Fibroblast of mammary gland (primary cell): Measurements from ENCODE around the gene UNC45A.
A peak's percentile ranks its signal among the peaks of the same experiment; 100 is the strongest.

ENCODE experiments used
- DNase-seq: peaks from one replicate; pipeline ENCODE4 v3.0.0-alpha.2; 2010; ENCODE audit warnings: low read depth
- H3K4me3 ChIP-seq: 2 replicates; pipeline ENCODE4 v1.5.1; 2011; ENCODE audit warnings: low read depth, mild to moderate bottlenecking, low read length, moderate library complexity; ENCODE audit not compliant: control insufficient read depth
- CTCF ChIP-seq: conservative IDR thresholded peaks from 2 replicates; pipeline ENCODE4 v1.5.1; 2011; ENCODE audit warnings: low read depth, low read length, inconsistent platforms; ENCODE audit not compliant: control insufficient read depth, insufficient read depth

Gene UNC45A

GRCh38 chr15:90954712-90955623 is 19.9 kb downstream of the UNC45A start, which contains the start of gene RCCD1:
TSS of gene RCCD1 (plus strand) at chr15:90954884. CDS start at chr15:90956735, 1,851 bp downstream.
- no peak for TF ChIP-seq CTCF
- DNase-seq = peak; percentile 95
- peak within 1 kb of the TSS; percentile 73 for H3K4me3 ChIP-seq

- no peak for DNase-seq
- H3K4me3 ChIP-seq = peak overlapping the region; percentile 73
- no peak for TF ChIP-seq CTCF
Measured at GRCh38 chr15:90955624-90956273, 20.7 kb downstream of the UNC45A start.

- peak overlapping the region; percentile 73 for H3K4me3 ChIP-seq
- TF ChIP-seq CTCF = peak; percentile 47
- DNase-seq = peak; percentile 59
Measured at GRCh38 chr15:90956274-90957030, 21.4 kb downstream of the UNC45A start.

- DNase-seq = peak; percentile 64
- peak overlapping the region; percentile 55 for H3K4me3 ChIP-seq
- TF ChIP-seq CTCF = no peak
Measured at GRCh38 chr15:90957031-90957790, 22.1 kb downstream of the UNC45A start.

GRCh38 chr15:90957791-90958190 is 22.7 kb downstream of the UNC45A start:
- H3K4me3 ChIP-seq = peak overlapping the region; percentile 44
- DNase-seq = no peak
- no peak for TF ChIP-seq CTCF
